Smooth muscle cell (in vitro differentiated cells): Measurements from ENCODE around the gene AUH. TPM values are rescaled to one million over a fixed set of nuclear protein-coding genes. Genes with fewer than 3 reads are reported as not detected.
"Not testable (repeated sequence)": the region's sequence is repeated elsewhere in the genome, so short reads cannot be mapped to it uniquely, and the experiment has no call there.

Experiments
- DNase-seq: peaks from one replicate; lab custom pipeline; 2025; ENCODE audit not compliant: unreplicated experiment; lab: John Stamatoyannopoulos, UW
- H2AFZ ChIP-seq: fragments of 200-600 bp; sonication (generic); 2 replicates; pipeline ENCODE4 v1.6.0; 2016; ENCODE audit warnings: antibody characterized with exemption, low read depth, mild to moderate bottlenecking
- H3F3A ChIP-seq: fragments of 200-600 bp; sonication (generic); 2 replicates; pipeline ENCODE4 v1.6.0; 2017; ENCODE audit warnings: antibody characterized with exemption, low read depth
- H3K27ac ChIP-seq: fragments of 200-600 bp; sonication (generic); 2 replicates; pipeline ENCODE4 v1.5.1; 2016; ENCODE audit warnings: low read depth, mild to moderate bottlenecking
- H3K27me3 ChIP-seq: fragments of 200-600 bp; sonication (generic); 2 replicates; pipeline ENCODE4 v1.6.1; 2016; ENCODE audit warnings: low read depth, mild to moderate bottlenecking
- H3K36me3 ChIP-seq: fragments of 200-600 bp; sonication (generic); 2 replicates; pipeline ENCODE4 v1.5.1; 2016; ENCODE audit warnings: low read depth
- H3K4me1 ChIP-seq: fragments of 200-600 bp; sonication (generic); 2 replicates; pipeline ENCODE4 v1.5.1; 2016; ENCODE audit warnings: low read depth
- H3K4me2 ChIP-seq: fragments of 200-600 bp; sonication (generic); 2 replicates; pipeline ENCODE4 v1.6.0; 2016; ENCODE audit warnings: mild to moderate bottlenecking
- H3K4me3 ChIP-seq: fragments of 200-600 bp; sonication (generic); 2 replicates; pipeline ENCODE4 v1.5.1; 2016; ENCODE audit warnings: mild to moderate bottlenecking
- H3K79me2 ChIP-seq: fragments of 200-600 bp; sonication (generic); 2 replicates; pipeline ENCODE4 v1.6.0; 2016; ENCODE audit warnings: low read depth, mild to moderate bottlenecking
- H3K9ac ChIP-seq: fragments of 200-600 bp; sonication (generic); 2 replicates; pipeline ENCODE4 v1.6.0; 2016; ENCODE audit warnings: low read depth
- H3K9me3 ChIP-seq: fragments of 200-600 bp; sonication (generic); replicated peaks from 2 replicates; pipeline ENCODE4 v1.5.1; 2016; ENCODE audit warnings: low read depth
- H4K20me1 ChIP-seq: fragments of 200-600 bp; sonication (generic); 2 replicates; pipeline ENCODE4 v1.6.0; 2016; ENCODE audit warnings: low read depth
- WGBS: methylation state at CpG from one replicate; pipeline ENCODE4 v1.1.7; 2016; ENCODE audit warnings: low lambda C conversion rate; 5-methylcytosine and 5-hydroxymethylcytosine counted together
- polyA plus RNA-seq: library from polyadenylated mRNA; unstranded; fragments of >200 nt; fragmentation: Nextera tagmentation; extraction: Ambion mirVana; gene quantifications from 2 replicates; pipeline ENCODE4 v1.2.1, GENCODE V29; 2016
- total RNA-seq: library from RNA; depleted of rRNA; stranded (reverse); fragments of >200 nt; gene quantifications from 2 replicates; pipeline ENCODE4 v1.2.3, GENCODE V29; 2014
- TF ChIP-seq, protein P1 (sequence below): fragments of 200-600 bp; sonication (generic); IDR thresholded peaks from 2 replicates; pipeline ENCODE4 v1.5.1; 2017; ENCODE audit warnings: borderline replicate concordance, mild to moderate bottlenecking, antibody characterized with exemption; ENCODE audit not compliant: insufficient read depth, poor library complexity, severe bottlenecking

The AUH gene
- total and polyA plus RNA-seq, 2 experiments from 2014 or later: 8.7 TPM

DNA sequence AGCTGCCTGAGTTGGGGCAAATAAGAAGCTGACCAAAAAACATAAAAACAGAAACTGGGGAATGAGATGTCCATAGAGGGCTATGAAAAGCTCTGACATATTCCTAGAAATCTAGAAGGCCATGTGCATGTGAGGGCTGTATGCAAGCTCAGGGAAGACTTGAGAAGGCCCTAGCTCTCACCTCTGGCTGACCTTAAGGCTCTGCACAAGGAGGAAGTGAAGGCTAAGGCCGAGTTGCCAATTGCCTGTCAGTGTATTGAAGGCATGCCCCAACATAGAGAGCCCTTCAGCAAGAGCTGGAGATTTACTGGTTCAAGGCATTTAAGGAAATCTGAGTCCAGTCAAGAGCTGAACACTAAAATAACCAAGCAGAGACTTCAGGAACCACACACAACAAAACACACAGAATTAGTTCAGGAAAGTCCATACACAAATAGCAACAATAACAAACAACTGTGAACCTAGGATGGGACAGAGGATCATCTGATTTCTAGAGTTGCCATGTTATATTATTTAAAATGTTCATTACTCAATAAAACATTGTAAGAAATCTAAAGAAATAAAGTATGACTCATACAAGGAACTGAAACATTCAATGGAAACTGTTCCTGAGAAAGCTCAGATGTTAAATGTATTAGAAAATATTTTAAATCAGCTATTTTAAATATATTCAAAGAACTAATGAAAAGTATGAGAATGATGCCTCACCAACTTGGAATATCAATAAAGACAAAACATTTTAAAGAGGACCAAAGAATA lies 161.8 kb downstream of the AUH start:
- Histone ChIP-seq H3K4me3 (no peak overlapping the region), H3K4me1 (peaks cover 4% of the 10 kb centered on the region), H3K4me2 (no peak overlapping the region), H3K79me2 (no peaks in the 10 kb centered on the region), H3K9ac (no peak overlapping the region), H2AFZ (no peak overlapping the region), H3F3A (no peaks in the 10 kb centered on the region), H3K36me3 (peaks cover 8% of the 10 kb centered on the region), H3K27me3 (no peaks in the 10 kb centered on the region), H4K20me1 (no peaks in the 10 kb centered on the region), H3K9me3 (peaks cover 6% of the 10 kb centered on the region), H3K27ac (no peak overlapping the region)
- no peak for DNase-seq
- 75% methylated on average over 1 of the region's 1 CpG for WGBS
- TF ChIP-seq, protein P1, sequence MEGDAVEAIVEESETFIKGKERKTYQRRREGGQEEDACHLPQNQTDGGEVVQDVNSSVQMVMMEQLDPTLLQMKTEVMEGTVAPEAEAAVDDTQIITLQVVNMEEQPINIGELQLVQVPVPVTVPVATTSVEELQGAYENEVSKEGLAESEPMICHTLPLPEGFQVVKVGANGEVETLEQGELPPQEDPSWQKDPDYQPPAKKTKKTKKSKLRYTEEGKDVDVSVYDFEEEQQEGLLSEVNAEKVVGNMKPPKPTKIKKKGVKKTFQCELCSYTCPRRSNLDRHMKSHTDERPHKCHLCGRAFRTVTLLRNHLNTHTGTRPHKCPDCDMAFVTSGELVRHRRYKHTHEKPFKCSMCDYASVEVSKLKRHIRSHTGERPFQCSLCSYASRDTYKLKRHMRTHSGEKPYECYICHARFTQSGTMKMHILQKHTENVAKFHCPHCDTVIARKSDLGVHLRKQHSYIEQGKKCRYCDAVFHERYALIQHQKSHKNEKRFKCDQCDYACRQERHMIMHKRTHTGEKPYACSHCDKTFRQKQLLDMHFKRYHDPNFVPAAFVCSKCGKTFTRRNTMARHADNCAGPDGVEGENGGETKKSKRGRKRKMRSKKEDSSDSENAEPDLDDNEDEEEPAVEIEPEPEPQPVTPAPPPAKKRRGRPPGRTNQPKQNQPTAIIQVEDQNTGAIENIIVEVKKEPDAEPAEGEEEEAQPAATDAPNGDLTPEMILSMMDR: no peak

DNA sequence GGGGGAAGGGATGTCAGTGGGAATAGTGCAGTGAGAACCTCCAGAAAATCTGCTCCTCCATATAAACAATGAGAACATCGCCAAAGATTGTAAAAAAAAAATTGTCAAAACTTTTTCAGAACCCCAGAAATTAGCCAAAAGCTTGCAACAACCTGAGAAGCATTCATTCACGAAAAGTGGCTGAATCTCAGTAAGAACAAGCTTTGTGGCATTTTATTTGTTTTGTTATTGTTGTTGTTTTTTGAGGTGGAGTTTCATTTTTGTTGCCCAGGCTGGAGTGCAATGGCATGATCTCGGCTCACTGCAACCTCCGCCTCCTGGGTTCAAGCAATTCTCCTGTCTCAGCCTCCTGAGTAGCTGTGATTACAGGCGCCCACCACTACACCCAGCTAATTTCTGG lies 162.8 kb downstream of the AUH start:
- not testable (repeated sequence) for H3K4me2 ChIP-seq, H3K9ac ChIP-seq, H3K27me3 ChIP-seq, H3F3A ChIP-seq, H3K79me2 ChIP-seq, H4K20me1 ChIP-seq, H3K4me3 ChIP-seq, DNase-seq, H2AFZ ChIP-seq, H3K4me1 ChIP-seq, H3K36me3 ChIP-seq, H3K27ac ChIP-seq, H3K9me3 ChIP-seq
- 97% methylated on average over 5 of the region's 5 CpGs for WGBS

DNA sequence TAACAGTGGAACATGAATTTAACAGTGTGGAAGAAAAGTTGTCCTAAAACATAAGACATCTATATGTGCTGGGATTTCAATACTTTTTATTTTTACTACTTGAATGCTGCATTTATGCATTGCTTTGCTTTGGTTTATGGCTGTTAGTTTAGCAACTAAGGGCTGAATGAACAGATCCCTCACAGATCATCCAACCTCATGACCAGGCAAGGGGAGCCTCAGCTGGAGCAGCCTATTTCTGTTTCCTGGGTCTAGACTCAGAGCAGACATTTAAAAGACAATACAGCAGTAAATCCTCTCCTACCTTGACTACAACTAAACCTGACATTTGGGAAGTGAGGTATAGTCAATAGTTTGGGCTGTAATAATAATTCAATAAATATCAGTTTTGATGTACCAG lies 163.3 kb downstream of the AUH start:
- Histone ChIP-seq H3K9ac (no peak overlapping the region), H3K4me3 (no peak overlapping the region), H3K27ac (peak overlapping the region; percentile 56), H2AFZ (no peak overlapping the region), H3K4me1 (peaks cover 10% of the 10 kb centered on the region), H3K36me3 (peaks cover 8% of the 10 kb centered on the region), H3F3A (peaks cover 8% of the 10 kb centered on the region), H4K20me1 (no peaks in the 10 kb centered on the region), H3K9me3 (peaks cover 6% of the 10 kb centered on the region), H3K4me2 (no peak overlapping the region), H3K27me3 (no peaks in the 10 kb centered on the region), H3K79me2 (no peaks in the 10 kb centered on the region)
- DNase-seq: no peak
- TF ChIP-seq, protein P1: no peak

DNA sequence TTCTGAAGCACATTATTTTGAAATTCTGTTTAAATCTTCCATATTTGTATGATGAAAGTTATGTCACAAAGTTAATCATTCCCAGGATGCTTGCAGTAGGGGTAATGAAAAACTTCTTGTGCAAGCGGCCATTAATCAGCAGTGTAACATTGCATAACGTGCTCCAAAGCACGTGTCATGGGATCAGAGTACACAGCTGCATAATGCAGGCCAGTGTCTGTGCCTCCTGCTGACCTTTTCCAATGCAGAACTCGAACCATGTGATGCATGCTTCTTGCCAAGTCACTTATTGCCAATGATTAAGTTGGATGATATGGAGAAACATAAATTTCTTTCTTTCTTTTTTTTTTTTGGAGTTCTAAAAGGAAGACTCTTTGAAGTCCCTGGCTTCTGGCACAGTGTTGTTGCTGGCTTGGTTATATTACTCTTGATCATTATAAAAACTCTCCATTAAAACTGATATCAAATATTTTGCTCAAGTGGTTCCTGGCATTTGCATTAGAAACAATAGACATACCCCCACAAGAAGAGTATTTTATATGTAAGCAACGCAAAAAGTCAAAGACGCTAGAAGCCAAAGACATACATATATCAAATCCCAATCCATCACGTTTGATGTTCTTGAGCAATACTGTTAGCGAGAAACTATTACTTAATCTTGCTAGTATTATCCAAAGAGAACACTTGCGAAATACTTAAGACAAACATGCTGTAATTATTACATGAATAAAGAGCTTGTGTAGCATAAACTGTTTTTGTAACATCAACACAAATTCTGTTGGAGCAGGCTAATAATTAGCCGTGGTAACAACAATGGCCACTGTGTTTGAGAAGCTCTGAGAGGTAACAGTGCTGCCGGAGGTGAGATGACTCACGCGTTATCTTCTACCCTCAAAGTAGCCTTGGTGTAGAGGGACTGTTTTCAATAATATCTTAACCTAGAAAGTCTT lies 164.2 kb downstream of the AUH start:
- Histone ChIP-seq H3K27me3 (no peaks in the 10 kb centered on the region), H4K20me1 (no peaks in the 10 kb centered on the region), H3K27ac (peak overlapping the region; percentile 56), H3K4me1 (peaks cover 14% of the 10 kb centered on the region), H3K36me3 (no peaks in the 10 kb centered on the region), H2AFZ (no peak overlapping the region), H3K9ac (no peak overlapping the region), H3K79me2 (no peaks in the 10 kb centered on the region), H3F3A (peaks cover 9% of the 10 kb centered on the region), H3K4me3 (no peak overlapping the region), H3K4me2 (peak overlapping the region; percentile 47), H3K9me3 (peaks cover under 1% of the 10 kb centered on the region)
- DNase-seq: no peak
- WGBS: 28% methylated on average over 13 of the region's 13 CpGs
- TF ChIP-seq, protein P1: no peak
